Trophoblast cell (in vitro differentiated cells and primary cell): ENCODE measurements around the gene BRK1.

ENCODE experiments used
- DNase-seq, 2 donors: peaks; one replicate each; pipeline ENCODE4 v3.0.0-alpha.2; 2016
- H2AFZ ChIP-seq: 2 replicates; pipeline ENCODE4 v1.6.1; 2013; ENCODE audit warnings: low read length, moderate library complexity, mild to moderate bottlenecking; ENCODE audit not compliant: insufficient read depth, poor library complexity
- H2AK5ac ChIP-seq: 2 replicates; pipeline ENCODE4 v1.6.1; 2013; ENCODE audit warnings: mild to moderate bottlenecking, low read length
- H2BK120ac ChIP-seq: 2 replicates; pipeline ENCODE4 v1.6.1; 2013; ENCODE audit warnings: low read length, mild to moderate bottlenecking, moderate library complexity; ENCODE audit not compliant: insufficient read depth, poor library complexity
- H2BK12ac ChIP-seq: 2 replicates; pipeline ENCODE4 v1.6.1; 2013; ENCODE audit warnings: mild to moderate bottlenecking, low read length, moderate library complexity
- H2BK5ac ChIP-seq: 2 replicates; pipeline ENCODE4 v1.6.1; 2013; ENCODE audit warnings: low read length, low read depth, moderate library complexity, mild to moderate bottlenecking; ENCODE audit not compliant: poor library complexity
- H3K14ac ChIP-seq: 2 replicates; pipeline ENCODE4 v1.6.1; 2013; ENCODE audit warnings: mild to moderate bottlenecking, low read length
- H3K18ac ChIP-seq: 2 replicates; pipeline ENCODE4 v1.6.1; 2013; ENCODE audit warnings: mild to moderate bottlenecking, low read length
- H3K23ac ChIP-seq: 2 replicates; pipeline ENCODE4 v1.6.1; 2013; ENCODE audit warnings: low read length
- H3K27ac ChIP-seq: 2 replicates; pipeline ENCODE4 v1.5.1; 2013; ENCODE audit warnings: low read depth, mild to moderate bottlenecking, inconsistent platforms, low read length, moderate library complexity
- H3K27me3 ChIP-seq: 2 replicates; pipeline ENCODE4 v1.6.1; 2013; ENCODE audit warnings: inconsistent platforms, mild to moderate bottlenecking, low read length, moderate library complexity; ENCODE audit not compliant: insufficient read depth
- H3K36me3 ChIP-seq, 2 experiments: 1 replicate in 1 of 2; 2 replicates in 1 of 2; pipeline ENCODE4 v1.6.1; 2013; ENCODE audit warnings: low read length in 2 of 2, mild to moderate bottlenecking in 2 of 2, moderate library complexity in 1 of 2; ENCODE audit not compliant: insufficient read depth in 2 of 2, control insufficient read depth in 1 of 2
- H3K4ac ChIP-seq: 2 replicates; pipeline ENCODE4 v1.6.1; 2013; ENCODE audit warnings: low read depth, mild to moderate bottlenecking, low read length, moderate library complexity
- H3K4me1 ChIP-seq, 2 experiments: 1 replicate in 1 of 2; 2 replicates in 1 of 2; pipeline ENCODE4 v1.6.1; 2013; ENCODE audit warnings: low read length in 2 of 2, mild to moderate bottlenecking in 2 of 2, moderate library complexity in 1 of 2; ENCODE audit not compliant: insufficient read depth in 2 of 2, control insufficient read depth in 1 of 2
- H3K4me2 ChIP-seq: 2 replicates; pipeline ENCODE4 v1.6.1; 2013; ENCODE audit warnings: inconsistent platforms, mild to moderate bottlenecking, low read length, moderate library complexity
- H3K4me3 ChIP-seq: 2 replicates; pipeline ENCODE4 v1.5.1; 2013; ENCODE audit warnings: mild to moderate bottlenecking, low read depth, low read length, inconsistent platforms
- H3K79me1 ChIP-seq: one replicate; pipeline ENCODE4 v1.6.1; 2013; ENCODE audit warnings: low read length
- H3K79me2 ChIP-seq: 2 replicates; pipeline ENCODE4 v1.6.1; 2013; ENCODE audit warnings: low read length, mild to moderate bottlenecking; ENCODE audit not compliant: control insufficient read depth, insufficient read depth, poor library complexity
- H3K9ac ChIP-seq: 2 replicates; pipeline ENCODE4 v1.6.1; 2013; ENCODE audit warnings: mild to moderate bottlenecking, low read length
- H3K9me3 ChIP-seq: 2 replicates; pipeline ENCODE4 v1.6.1; 2013; ENCODE audit warnings: low read depth, mild to moderate bottlenecking, control low read depth, inconsistent platforms, low read length; ENCODE audit not compliant: insufficient read depth
- H4K12ac ChIP-seq: 2 replicates; pipeline ENCODE4 v1.6.1; 2013; ENCODE audit warnings: low read depth, mild to moderate bottlenecking, low read length, moderate library complexity
- H4K8ac ChIP-seq: 2 replicates; pipeline ENCODE4 v1.6.1; 2013; ENCODE audit warnings: low read depth, mild to moderate bottlenecking, low read length, moderate library complexity
- H4K91ac ChIP-seq: one replicate; pipeline ENCODE4 v1.6.1; 2013; ENCODE audit warnings: low read depth, mild to moderate bottlenecking, low read length, moderate library complexity
- WGBS: extraction: QIAGEN DNeasy Blood & Tissue Kit; methylation state at CpG from one replicate; pipeline ENCODE4 v1.1.7; 2013; ENCODE audit warnings: missing lambda C conversion rate; ENCODE audit not compliant: insufficient read length, insufficient coverage; ENCODE audit errors: extremely low coverage; 5-methylcytosine and 5-hydroxymethylcytosine counted together

BRK1 gene

GRCh38 chr3:10108091-10108490 lies 7.4 kb upstream of the BRK1 start, which contains the start of gene FANCD2OS:
Gene FANCD2OS, minus strand, starts transcription at chr3:10108255. Its CDS starts 3,481 bp downstream, at chr3:10104774.
- no CpG with 5 or more reads among the region's 28 CpGs for WGBS
- no peak within 1 kb of the TSS for H2AK5ac ChIP-seq

GRCh38 chr3:10116138-10116460 lies 624 bp downstream of the BRK1 start:
- H3K14ac ChIP-seq, result peak overlapping the region; percentile 58
- H3K4ac ChIP-seq, result peak overlapping the region; percentile 35
- no peak overlapping the region for H3K23ac ChIP-seq
- H2BK120ac ChIP-seq, result no peak overlapping the region
- H4K8ac ChIP-seq, result peak overlapping the region; percentile 83
- H3K4me1 ChIP-seq, result peaks cover 0 to 6% of the 10 kb centered on the region in 2 experiments
- no peak overlapping the region for H2BK5ac ChIP-seq
- no peaks in the 10 kb centered on the region for H3K9me3 ChIP-seq
- H3K27ac ChIP-seq, result no peak overlapping the region
- peak overlapping the region; percentile 8 for H4K91ac ChIP-seq
- peak overlapping the region; percentile 80 for H3K4me2 ChIP-seq
- peaks cover 2 to 4% of the 10 kb centered on the region in 2 experiments for H3K36me3 ChIP-seq
- peak overlapping the region; percentile 67 for H3K9ac ChIP-seq
- no peaks in the 10 kb centered on the region for H3K27me3 ChIP-seq
- H3K4me3 ChIP-seq, result peak overlapping the region; percentile 92
- peak overlapping the region; percentile 4 for H2AK5ac ChIP-seq
- peak in 1 of 2 donors; percentile 22 for DNase-seq
- H3K79me2 ChIP-seq, result peaks cover 8% of the 10 kb centered on the region
- H2BK12ac ChIP-seq, result no peak overlapping the region
- peak overlapping the region; percentile 78 for H4K12ac ChIP-seq
- H3K79me1 ChIP-seq, result peaks cover 5% of the 10 kb centered on the region
- peak overlapping the region; percentile 4 for H3K18ac ChIP-seq
- no CpG with 5 or more reads among the region's 10 CpGs for WGBS
- peak overlapping the region; percentile 81 for H2AFZ ChIP-seq

More at GRCh38 chr3:10108091-10108490, 7.4 kb upstream of the BRK1 start, which contains the start of gene FANCD2OS:
- no peak within 1 kb of the TSS for H3K18ac ChIP-seq
- H3K79me2 ChIP-seq, result no peaks in the 10 kb centered on the region
- H3K9ac ChIP-seq, result no peak within 1 kb of the TSS
- H3K27ac ChIP-seq, result no peak within 1 kb of the TSS
- no peak for DNase-seq
- no peaks in the 10 kb centered on the region for H3K9me3 ChIP-seq
- no peak within 1 kb of the TSS for H2BK12ac ChIP-seq
- H3K4me2 ChIP-seq, result no peak within 1 kb of the TSS
- H3K4ac ChIP-seq, result no peak within 1 kb of the TSS
- no peak within 1 kb of the TSS for H4K91ac ChIP-seq
- H2BK5ac ChIP-seq, result no peak within 1 kb of the TSS
- H3K23ac ChIP-seq, result peak within 1 kb of the TSS; percentile 37
- no peaks in the 10 kb centered on the region for H3K4me1 ChIP-seq
- H3K79me1 ChIP-seq, result no peaks in the 10 kb centered on the region
- H2AFZ ChIP-seq, result no peak within 1 kb of the TSS
- no peak within 1 kb of the TSS for H4K8ac ChIP-seq
- no peak within 1 kb of the TSS for H3K4me3 ChIP-seq
- no peaks in the 10 kb centered on the region for H3K27me3 ChIP-seq
- no peak within 1 kb of the TSS for H4K12ac ChIP-seq
- no peak within 1 kb of the TSS for H3K14ac ChIP-seq
- H2BK120ac ChIP-seq, result no peak within 1 kb of the TSS
- no peaks in the 10 kb centered on the region for H3K36me3 ChIP-seq

- no peak overlapping the region for H4K8ac ChIP-seq
- no CpG with 5 or more reads among the region's 4 CpGs for WGBS
- H3K23ac ChIP-seq, result no peak overlapping the region
These were observed 1.5 kb downstream of the BRK1 start for GRCh38 chr3:10116928-10117327.

GRCh38 chr3:10119376-10119775 lies 3.9 kb downstream of the BRK1 start:
- Histone ChIP-seq H2AFZ (no peak overlapping the region), H3K23ac (no peak overlapping the region), H3K4me1 (peaks cover 0 to 6% of the 10 kb centered on the region in 2 experiments), H3K79me1 (peaks cover 5% of the 10 kb centered on the region), H4K12ac (no peak overlapping the region), H2AK5ac (no peak overlapping the region), H3K4me2 (no peak overlapping the region), H4K91ac (no peak overlapping the region), H3K9me3 (no peaks in the 10 kb centered on the region), H2BK12ac (no peak overlapping the region), H3K27me3 (no peaks in the 10 kb centered on the region), H3K4ac (no peak overlapping the region), H2BK5ac (no peak overlapping the region), H3K14ac (no peak overlapping the region), H3K79me2 (peaks cover 8% of the 10 kb centered on the region), H3K9ac (no peak overlapping the region), H3K36me3 (peaks cover 5 to 6% of the 10 kb centered on the region in 2 experiments), H3K18ac (no peak overlapping the region), H3K27ac (no peak overlapping the region), H4K8ac (no peak overlapping the region), H2BK120ac (no peak overlapping the region), H3K4me3 (no peak overlapping the region)
- no CpG with 5 or more reads among the region's 4 CpGs for WGBS
- peak; percentile 42 to 81 for DNase-seq

More at GRCh38 chr3:10116928-10117327, 1.5 kb downstream of the BRK1 start:
- Histone ChIP-seq H3K18ac (no peak overlapping the region), H4K12ac (no peak overlapping the region), H2AK5ac (no peak overlapping the region), H2BK120ac (no peak overlapping the region), H3K27me3 (no peaks in the 10 kb centered on the region), H3K79me1 (peaks cover 5% of the 10 kb centered on the region), H3K79me2 (peaks cover 8% of the 10 kb centered on the region), H3K4me3 (no peak overlapping the region), H3K9ac (no peak overlapping the region), H4K91ac (no peak overlapping the region), H3K4me2 (no peak overlapping the region), H3K9me3 (no peaks in the 10 kb centered on the region), H3K14ac (no peak overlapping the region), H3K4me1 (peaks cover 0 to 6% of the 10 kb centered on the region in 2 experiments), H2BK5ac (no peak overlapping the region), H2AFZ (no peak overlapping the region), H2BK12ac (no peak overlapping the region), H3K27ac (no peak overlapping the region), H3K4ac (peak overlapping the region; percentile 38), H3K36me3 (peaks cover 2 to 4% of the 10 kb centered on the region in 2 experiments)
- DNase-seq, result no peak
